Sigmoid colon (tissue), 4 donors: ENCODE measurements around the gene LMO7.

Source experiments
- CTCF ChIP-seq, 4 experiments: fragments of 450-650 bp in 3 of 4; fragments of 200-600 bp in 1 of 4; IDR thresholded peaks; one replicate each; pipeline ENCODE4 v1.5.1; 2016 to 2019; ENCODE audit warnings: antibody characterized with exemption in 4 of 4, mild to moderate bottlenecking in 3 of 4, moderate library complexity in 2 of 4
- EP300 ChIP-seq, 4 donors: sonication (generic); formaldehyde crosslinking; IDR thresholded peaks; one replicate each; pipeline ENCODE4 v1.6.1; 2017; ENCODE audit warnings: antibody characterized with exemption in 4 of 4
- POLR2A ChIP-seq, 2 donors: fragments of 450-650 bp; IDR thresholded peaks; one replicate each; pipeline ENCODE4 v1.6.1; 2016; ENCODE audit warnings: antibody characterized with exemption in 2 of 2, mild to moderate bottlenecking in 2 of 2, moderate library complexity in 2 of 2
- POLR2AphosphoS5 ChIP-seq, 4 donors: sonication (generic); formaldehyde crosslinking; IDR thresholded peaks; one replicate each; pipeline ENCODE4 v1.6.1; 2017; ENCODE audit warnings: antibody characterized with exemption in 4 of 4

GRCh38 chr13:75656425-75656989, 20.4 kb downstream of the LMO7 start:
- TF ChIP-seq CTCF (IDR thresholded peaks at IDR 0.05) (no peak), POLR2A (IDR thresholded peaks at IDR 0.05) (no peak), POLR2AphosphoS5 (IDR thresholded peaks at IDR 0.05) (no peak), EP300 (IDR thresholded peaks at IDR 0.05) (no peak)
